ENCODE results near the gene DBP. TPM values are rescaled to one million over a fixed set of nuclear protein-coding genes. Genes with fewer than 3 reads are reported as not detected.

Gene DBP
- total and polyA plus RNA-seq, 2 of the 13 experiments (the other 11 are each of a cell fraction or from before 2014, with no cell fraction given) = 1.7 to 5.8 TPM

DNA sequence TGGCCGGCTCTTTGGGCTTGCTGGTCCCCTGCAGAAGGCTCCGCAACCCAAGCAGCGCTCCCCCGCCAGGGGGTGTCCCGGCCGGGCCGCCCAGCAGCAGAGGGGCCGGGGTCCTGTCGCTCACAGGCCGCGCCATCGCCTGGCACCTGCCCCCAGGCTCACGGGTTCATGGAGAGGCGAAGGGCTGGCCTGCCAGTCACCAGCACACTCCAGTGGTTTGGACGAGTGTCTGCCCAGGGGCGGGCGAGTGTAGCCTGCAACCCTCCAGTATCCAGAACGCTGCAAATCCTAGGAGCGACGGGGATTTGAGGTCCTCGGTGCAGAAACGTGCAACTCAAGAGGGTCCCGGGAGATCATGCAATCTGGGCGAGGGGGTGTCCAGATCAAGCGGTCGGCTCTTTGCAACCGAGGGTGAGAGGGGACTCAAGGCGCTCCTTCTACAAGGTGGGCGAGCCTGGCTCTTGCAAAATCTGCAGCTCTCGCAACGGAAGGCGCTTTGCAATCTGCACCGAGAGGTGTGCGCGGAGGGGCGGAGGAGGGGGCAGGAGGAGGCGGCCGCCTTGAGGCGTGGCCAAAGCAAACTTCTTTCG is at the start of gene DBP (continued):
- peak; percentile 8 for TF ChIP-seq HNRNPLL (IDR thresholded peaks at IDR 0.05; ENCODE audit: low read depth, low read length, poor library complexity, severe bottlenecking)
- peak; percentile 62; the same call in 1 of the 2 replicates for TF ChIP-seq SSRP1 (CRISPR knock-in tag; IDR thresholded peaks at IDR 0.05)
- no peak for TF ChIP-seq KDM1A (CRISPR knock-in tag; IDR thresholded peaks at IDR 0.05)
- TF ChIP-seq POLR2A (IDR thresholded peaks at IDR 0.05; ENCODE audit: insufficient read depth in 1 of 2, low read depth in 2 of 2, low read length in 2 of 2) = peak in 1 of 2 experiments; percentile 47; a peak in 2 of 4 replicates
- TF ChIP-seq HNF4A (CRISPR knock-in tag; IDR thresholded peaks at IDR 0.05) = peak; percentile 3; the same call in 1 of the 2 replicates
- TF ChIP-seq ZFX (CRISPR knock-in tag; IDR thresholded peaks at IDR 0.05; ENCODE audit: low read depth) = peak; percentile 54; the same call in 1 of the 2 replicates
- 0 out of 2 replicates have a peak, but pooled peaks have one; percentile 6 for TF ChIP-seq MEF2D (CRISPR knock-in tag; IDR thresholded peaks at IDR 0.05)
- TF ChIP-seq IKZF1 (IDR thresholded peaks at IDR 0.05) = no peak
- 0 out of 2 replicates have a peak, but pooled peaks have one; percentile 2 for TF ChIP-seq ZBTB38 (CRISPR knock-in tag; IDR thresholded peaks at IDR 0.05)
- peak; percentile 5; the same call in 1 of the 2 replicates for TF ChIP-seq NRL (CRISPR knock-in tag; IDR thresholded peaks at IDR 0.05; ENCODE audit: borderline replicate concordance)
- TF ChIP-seq ZNF407 (CRISPR knock-in tag; IDR thresholded peaks at IDR 0.05; ENCODE audit: not compliant biosample characterization) = peak; percentile 11
- no peak for TF ChIP-seq ARID2 (CRISPR knock-in tag; IDR thresholded peaks at IDR 0.05; ENCODE audit: borderline replicate concordance)
- TF ChIP-seq ZNF83 (CRISPR knock-in tag; IDR thresholded peaks at IDR 0.05; ENCODE audit: borderline replicate concordance) = 0 out of 2 replicates have a peak, but pooled peaks have one; percentile 2
- TF ChIP-seq ZFP90 (CRISPR knock-in tag; IDR thresholded peaks at IDR 0.05; ENCODE audit: borderline replicate concordance) = peak; percentile 27; the same call in 1 of the 2 replicates
- TF ChIP-seq ZKSCAN5 (CRISPR knock-in tag; IDR thresholded peaks at IDR 0.05) = 0 out of 2 replicates have a peak, but pooled peaks have one; percentile 15
- 0 out of 2 replicates have a peak, but pooled peaks have one; percentile 4 for TF ChIP-seq ZNF264 (CRISPR knock-in tag; IDR thresholded peaks at IDR 0.05)

Data from HepG2 (cell line).